Mesenchymal stem cell (in vitro differentiated cells and primary cell): ENCODE measurements around the gene SAMSN1.

Experiments
- DNase-seq: peaks from one replicate; pipeline ENCODE4 v3.0.0-alpha.2; 2013
- H2AFZ ChIP-seq: one replicate; pipeline ENCODE4 v1.6.1; 2013; ENCODE audit warnings: low read depth, mild to moderate bottlenecking, control low read depth, inconsistent platforms, low read length, moderate library complexity
- H2AK5ac ChIP-seq: 2 replicates; pipeline ENCODE4 v1.6.1; 2013; ENCODE audit warnings: low read length, moderate library complexity, mild to moderate bottlenecking, inconsistent platforms; ENCODE audit not compliant: severe bottlenecking
- H2BK120ac ChIP-seq: one replicate; pipeline ENCODE4 v1.6.1; 2013; ENCODE audit warnings: low read depth, mild to moderate bottlenecking, inconsistent platforms, low read length, moderate library complexity
- H2BK12ac ChIP-seq, 2 experiments: one replicate each; pipeline ENCODE4 v1.6.1; 2013; ENCODE audit warnings: inconsistent platforms in 2 of 2, low read length in 2 of 2, mild to moderate bottlenecking in 2 of 2, moderate library complexity in 2 of 2, control low read depth in 1 of 2
- H2BK15ac ChIP-seq: one replicate; pipeline ENCODE4 v1.6.1; 2013; ENCODE audit warnings: mild to moderate bottlenecking, low read depth, inconsistent platforms; ENCODE audit not compliant: poor library complexity, severe bottlenecking
- H2BK5ac ChIP-seq: 2 replicates; pipeline ENCODE4 v1.6.1; 2013; ENCODE audit warnings: low read depth, mild to moderate bottlenecking, low read length, control low read depth, inconsistent platforms; ENCODE audit not compliant: poor library complexity, severe bottlenecking
- H3K14ac ChIP-seq, 2 experiments: one replicate each; pipeline ENCODE4 v1.6.1; 2013; ENCODE audit warnings: inconsistent platforms in 2 of 2, low read length in 2 of 2, control low read depth in 1 of 2, mild to moderate bottlenecking in 1 of 2, moderate library complexity in 1 of 2
- H3K18ac ChIP-seq, 2 experiments: one replicate each; pipeline ENCODE4 v1.6.1; 2013; ENCODE audit warnings: inconsistent platforms in 2 of 2, low read length in 2 of 2, control low read depth in 1 of 2, low read depth in 1 of 2, mild to moderate bottlenecking in 1 of 2
- H3K23ac ChIP-seq, 2 experiments: one replicate each; pipeline ENCODE4 v1.6.1; 2013; ENCODE audit warnings: inconsistent platforms in 2 of 2, low read length in 2 of 2, mild to moderate bottlenecking in 2 of 2, moderate library complexity in 2 of 2, control low read depth in 1 of 2
- H3K27ac ChIP-seq: 2 replicates; pipeline ENCODE4 v1.5.1; 2013; ENCODE audit warnings: mild to moderate bottlenecking, moderate library complexity, low read length, control low read depth, inconsistent platforms; ENCODE audit not compliant: poor library complexity, severe bottlenecking
- H3K27me3 ChIP-seq, 2 experiments: 2 replicates each; pipeline versions ENCODE4 v1.6.1 to v1.7.0; 2013; ENCODE audit warnings: low read length in 2 of 2, mild to moderate bottlenecking in 2 of 2, moderate library complexity in 2 of 2, control low read depth in 1 of 2, inconsistent platforms in 1 of 2; ENCODE audit not compliant: control insufficient read depth in 1 of 2, insufficient read depth in 1 of 2
- H3K36me3 ChIP-seq, 2 experiments: 2 replicates each; pipeline versions ENCODE4 v1.6.1 to v1.7.0; 2013; ENCODE audit warnings: low read length in 2 of 2, control low read depth in 1 of 2, inconsistent platforms in 1 of 2, low read depth in 1 of 2, mild to moderate bottlenecking in 1 of 2; ENCODE audit not compliant: insufficient read depth in 2 of 2, control insufficient read depth in 1 of 2
- H3K4ac ChIP-seq, 2 experiments: one replicate each; pipeline ENCODE4 v1.6.1; 2013; ENCODE audit warnings: inconsistent platforms in 2 of 2, low read length in 2 of 2, mild to moderate bottlenecking in 2 of 2, moderate library complexity in 2 of 2, control low read depth in 1 of 2, low read depth in 1 of 2
- H3K4me1 ChIP-seq: 2 replicates; pipeline ENCODE4 v1.6.1; 2013; ENCODE audit warnings: low read depth, low read length, control low read depth; ENCODE audit not compliant: control insufficient read depth, insufficient read depth
- H3K4me2 ChIP-seq: 2 replicates; pipeline ENCODE4 v1.6.1; 2013; ENCODE audit warnings: low read length, mild to moderate bottlenecking, inconsistent platforms; ENCODE audit not compliant: poor library complexity, severe bottlenecking
- H3K4me3 ChIP-seq, 2 experiments: 2 replicates each; pipeline versions ENCODE4 v1.5.1 to v1.7.0; 2013; ENCODE audit warnings: low read length in 2 of 2, mild to moderate bottlenecking in 2 of 2, control low read depth in 1 of 2, low read depth in 1 of 2; ENCODE audit not compliant: insufficient read depth in 1 of 2
- H3K79me1 ChIP-seq: replicated peaks from 2 replicates; pipeline ENCODE4 v1.6.1; 2013; ENCODE audit warnings: mild to moderate bottlenecking, control low read depth, low read length, inconsistent platforms; ENCODE audit not compliant: poor library complexity, severe bottlenecking
- H3K9ac ChIP-seq: 2 replicates; pipeline ENCODE4 v1.7.0; 2013; ENCODE audit warnings: mild to moderate bottlenecking, low read length, moderate library complexity
- H3K9me3 ChIP-seq: 2 replicates; pipeline ENCODE4 v1.7.0; 2013; ENCODE audit warnings: mild to moderate bottlenecking, low read length; ENCODE audit not compliant: control insufficient read depth
- H4K8ac ChIP-seq: one replicate; pipeline ENCODE4 v1.6.1; 2013; ENCODE audit warnings: inconsistent platforms, mild to moderate bottlenecking, low read length, moderate library complexity
- H4K91ac ChIP-seq: one replicate; pipeline ENCODE4 v1.6.1; 2013; ENCODE audit warnings: mild to moderate bottlenecking, low read length, inconsistent platforms
- WGBS: methylation state at CpG from one replicate; pipeline ENCODE4 v1.1.7; 2013; ENCODE audit warnings: mixed read lengths; 5-methylcytosine and 5-hydroxymethylcytosine counted together

SAMSN1 gene

GRCh38 chr21:14438211-14438610, 107.9 kb downstream of the SAMSN1 start:
- Histone ChIP-seq H3K27ac (no peak overlapping the region), H2BK15ac (no peak overlapping the region), H2BK5ac (no peak overlapping the region), H3K18ac (no peak overlapping the region), H3K9me3 (no peaks in the 10 kb centered on the region), H3K23ac (no peak overlapping the region), H2AFZ (no peak overlapping the region), H3K14ac (no peak overlapping the region), H2BK12ac (no peak overlapping the region), H3K79me1 (no peaks in the 10 kb centered on the region), H3K4me3 (no peak overlapping the region), H3K4me1 (no peaks in the 10 kb centered on the region), H3K9ac (no peak overlapping the region), H4K91ac (no peak overlapping the region), H3K36me3 (no peaks in the 10 kb centered on the region), H2AK5ac (no peak overlapping the region), H3K27me3 (no peaks in the 10 kb centered on the region), H3K4ac (no peak overlapping the region), H4K8ac (no peak overlapping the region), H2BK120ac (no peak overlapping the region), H3K4me2 (no peak overlapping the region)
- peak; percentile 8 for DNase-seq
- 54% methylated on average over 3 of the region's 4 CpGs for WGBS

GRCh38 chr21:14435423-14435822, 110.7 kb downstream of the SAMSN1 start:
- H3K18ac ChIP-seq: no peak overlapping the region
- H3K14ac ChIP-seq: no peak overlapping the region
- no peak overlapping the region for H3K9ac ChIP-seq
- no peak overlapping the region for H2BK5ac ChIP-seq
- H3K36me3 ChIP-seq: no peaks in the 10 kb centered on the region
- no peak for DNase-seq
- WGBS: 70% methylated on average over 1 of the region's 1 CpG
- H4K8ac ChIP-seq: no peak overlapping the region
- H3K4me1 ChIP-seq: no peaks in the 10 kb centered on the region
- H3K4ac ChIP-seq: no peak overlapping the region
- H3K27ac ChIP-seq: no peak overlapping the region
- H3K9me3 ChIP-seq: no peaks in the 10 kb centered on the region
- no peak overlapping the region for H3K23ac ChIP-seq
- no peak overlapping the region for H2AK5ac ChIP-seq
- H3K27me3 ChIP-seq: no peaks in the 10 kb centered on the region
- H3K4me2 ChIP-seq: no peak overlapping the region
- no peaks in the 10 kb centered on the region for H3K79me1 ChIP-seq
- H4K91ac ChIP-seq: no peak overlapping the region
- H3K4me3 ChIP-seq: no peak overlapping the region
- no peak overlapping the region for H2BK15ac ChIP-seq
- H2BK120ac ChIP-seq: no peak overlapping the region
- no peak overlapping the region for H2AFZ ChIP-seq
- no peak overlapping the region for H2BK12ac ChIP-seq
